Stromal cell of bone marrow (primary cell): ENCODE data around the gene SOX4.

ENCODE experiments used
- DNase-seq: peaks from one replicate; pipeline ENCODE4 v3.0.0-alpha.2; 2012; ENCODE audit warnings: low read depth

The SOX4 gene

DNA sequence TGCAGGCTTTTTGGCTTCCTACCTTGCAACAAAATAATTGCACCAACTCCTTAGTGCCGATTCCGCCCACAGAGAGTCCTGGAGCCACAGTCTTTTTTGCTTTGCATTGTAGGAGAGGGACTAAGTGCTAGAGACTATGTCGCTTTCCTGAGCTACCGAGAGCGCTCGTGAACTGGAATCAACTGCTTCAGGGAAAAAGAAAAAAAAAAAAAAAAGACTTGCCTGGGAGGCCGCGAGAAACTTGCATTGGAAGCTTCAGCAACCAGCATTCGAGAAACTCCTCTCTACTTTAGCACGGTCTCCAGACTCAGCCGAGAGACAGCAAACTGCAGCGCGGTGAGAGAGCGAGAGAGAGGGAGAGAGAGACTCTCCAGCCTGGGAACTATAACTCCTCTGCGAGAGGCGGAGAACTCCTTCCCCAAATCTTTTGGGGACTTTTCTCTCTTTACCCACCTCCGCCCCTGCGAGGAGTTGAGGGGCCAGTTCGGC lies 420 bp downstream of the SOX4 start:
- peak; percentile 36 for DNase-seq

DNA sequence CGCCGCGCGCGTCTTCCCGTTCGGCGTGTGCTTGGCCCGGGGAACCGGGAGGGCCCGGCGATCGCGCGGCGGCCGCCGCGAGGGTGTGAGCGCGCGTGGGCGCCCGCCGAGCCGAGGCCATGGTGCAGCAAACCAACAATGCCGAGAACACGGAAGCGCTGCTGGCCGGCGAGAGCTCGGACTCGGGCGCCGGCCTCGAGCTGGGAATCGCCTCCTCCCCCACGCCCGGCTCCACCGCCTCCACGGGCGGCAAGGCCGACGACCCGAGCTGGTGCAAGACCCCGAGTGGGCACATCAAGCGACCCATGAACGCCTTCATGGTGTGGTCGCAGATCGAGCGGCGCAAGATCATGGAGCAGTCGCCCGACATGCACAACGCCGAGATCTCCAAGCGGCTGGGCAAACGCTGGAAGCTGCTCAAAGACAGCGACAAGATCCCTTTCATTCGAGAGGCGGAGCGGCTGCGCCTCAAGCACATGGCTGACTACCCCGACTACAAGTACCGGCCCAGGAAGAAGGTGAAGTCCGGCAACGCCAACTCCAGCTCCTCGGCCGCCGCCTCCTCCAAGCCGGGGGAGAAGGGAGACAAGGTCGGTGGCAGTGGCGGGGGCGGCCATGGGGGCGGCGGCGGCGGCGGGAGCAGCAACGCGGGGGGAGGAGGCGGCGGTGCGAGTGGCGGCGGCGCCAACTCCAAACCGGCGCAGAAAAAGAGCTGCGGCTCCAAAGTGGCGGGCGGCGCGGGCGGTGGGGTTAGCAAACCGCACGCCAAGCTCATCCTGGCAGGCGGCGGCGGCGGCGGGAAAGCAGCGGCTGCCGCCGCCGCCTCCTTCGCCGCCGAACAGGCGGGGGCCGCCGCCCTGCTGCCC lies 1.1 kb downstream of the SOX4 start:
- DNase-seq, result no peak

GRCh38 chr6:21595285-21596144 lies 2.0 kb downstream of the SOX4 start:
- no peak for DNase-seq

DNA sequence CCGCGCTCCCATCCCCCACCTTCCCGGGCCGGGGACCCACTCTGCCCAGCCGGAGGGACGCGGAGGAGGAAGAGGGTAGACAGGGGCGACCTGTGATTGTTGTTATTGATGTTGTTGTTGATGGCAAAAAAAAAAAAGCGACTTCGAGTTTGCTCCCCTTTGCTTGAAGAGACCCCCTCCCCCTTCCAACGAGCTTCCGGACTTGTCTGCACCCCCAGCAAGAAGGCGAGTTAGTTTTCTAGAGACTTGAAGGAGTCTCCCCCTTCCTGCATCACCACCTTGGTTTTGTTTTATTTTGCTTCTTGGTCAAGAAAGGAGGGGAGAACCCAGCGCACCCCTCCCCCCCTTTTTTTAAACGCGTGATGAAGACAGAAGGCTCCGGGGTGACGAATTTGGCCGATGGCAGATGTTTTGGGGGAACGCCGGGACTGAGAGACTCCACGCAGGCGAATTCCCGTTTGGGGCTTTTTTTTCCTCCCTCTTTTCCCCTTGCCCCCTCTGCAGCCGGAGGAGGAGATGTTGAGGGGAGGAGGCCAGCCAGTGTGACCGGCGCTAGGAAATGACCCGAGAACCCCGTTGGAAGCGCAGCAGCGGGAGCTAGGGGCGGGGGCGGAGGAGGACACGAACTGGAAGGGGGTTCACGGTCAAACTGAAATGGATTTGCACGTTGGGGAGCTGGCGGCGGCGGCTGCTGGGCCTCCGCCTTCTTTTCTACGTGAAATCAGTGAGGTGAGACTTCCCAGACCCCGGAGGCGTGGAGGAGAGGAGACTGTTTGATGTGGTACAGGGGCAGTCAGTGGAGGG lies 2.8 kb downstream of the SOX4 start:
- no peak for DNase-seq

DNA sequence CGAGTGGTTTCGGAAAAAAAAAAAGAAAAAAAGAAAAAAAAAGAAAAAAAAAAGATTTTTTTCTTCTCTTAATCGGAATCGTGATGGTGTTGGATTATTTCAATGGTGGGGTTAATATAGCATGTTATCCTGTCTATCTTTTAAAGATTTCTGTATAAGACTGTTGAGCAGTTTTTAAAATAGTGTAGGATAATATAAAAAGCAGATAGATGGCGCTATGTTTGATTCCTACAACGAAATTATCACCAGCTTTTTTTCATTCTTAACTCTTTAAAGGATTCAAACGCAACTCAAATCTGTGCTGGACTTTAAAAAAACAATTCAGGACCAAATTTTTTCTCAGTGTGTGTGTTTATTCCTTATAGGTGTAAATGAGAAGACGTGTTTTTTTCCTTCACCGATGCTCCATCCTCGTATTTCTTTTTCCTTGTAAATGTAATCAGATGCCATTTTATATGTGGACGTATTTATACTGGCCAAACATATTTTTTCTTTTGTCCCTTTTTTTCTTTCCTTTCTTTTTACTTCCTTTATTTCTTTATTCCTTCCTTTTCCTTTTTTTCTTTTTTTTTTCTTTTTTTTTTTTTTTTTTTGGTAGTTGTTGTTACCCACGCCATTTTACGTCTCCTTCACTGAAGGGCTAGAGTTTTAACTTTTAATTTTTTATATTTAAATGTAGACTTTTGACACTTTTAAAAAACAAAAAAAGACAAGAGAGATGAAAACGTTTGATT lies 3.6 kb downstream of the SOX4 start:
- peak; percentile 37 for DNase-seq

DNA sequence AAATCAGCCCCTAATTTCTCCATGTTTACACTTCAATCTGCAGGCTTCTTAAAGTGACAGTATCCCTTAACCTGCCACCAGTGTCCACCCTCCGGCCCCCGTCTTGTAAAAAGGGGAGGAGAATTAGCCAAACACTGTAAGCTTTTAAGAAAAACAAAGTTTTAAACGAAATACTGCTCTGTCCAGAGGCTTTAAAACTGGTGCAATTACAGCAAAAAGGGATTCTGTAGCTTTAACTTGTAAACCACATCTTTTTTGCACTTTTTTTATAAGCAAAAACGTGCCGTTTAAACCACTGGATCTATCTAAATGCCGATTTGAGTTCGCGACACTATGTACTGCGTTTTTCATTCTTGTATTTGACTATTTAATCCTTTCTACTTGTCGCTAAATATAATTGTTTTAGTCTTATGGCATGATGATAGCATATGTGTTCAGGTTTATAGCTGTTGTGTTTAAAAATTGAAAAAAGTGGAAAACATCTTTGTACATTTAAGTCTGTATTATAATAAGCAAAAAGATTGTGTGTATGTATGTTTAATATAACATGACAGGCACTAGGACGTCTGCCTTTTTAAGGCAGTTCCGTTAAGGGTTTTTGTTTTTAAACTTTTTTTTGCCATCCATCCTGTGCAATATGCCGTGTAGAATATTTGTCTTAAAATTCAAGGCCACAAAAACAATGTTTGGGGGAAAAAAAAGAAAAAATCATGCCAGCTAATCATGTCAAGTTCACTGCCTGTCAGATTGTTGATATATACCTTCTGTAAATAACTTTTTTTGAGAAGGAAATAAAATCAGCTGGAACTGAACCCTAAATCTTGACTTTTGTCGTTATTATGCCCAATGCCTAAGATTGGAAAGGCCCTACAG lies 4.5 kb downstream of the SOX4 start:
- DNase-seq, result no peak

DNA sequence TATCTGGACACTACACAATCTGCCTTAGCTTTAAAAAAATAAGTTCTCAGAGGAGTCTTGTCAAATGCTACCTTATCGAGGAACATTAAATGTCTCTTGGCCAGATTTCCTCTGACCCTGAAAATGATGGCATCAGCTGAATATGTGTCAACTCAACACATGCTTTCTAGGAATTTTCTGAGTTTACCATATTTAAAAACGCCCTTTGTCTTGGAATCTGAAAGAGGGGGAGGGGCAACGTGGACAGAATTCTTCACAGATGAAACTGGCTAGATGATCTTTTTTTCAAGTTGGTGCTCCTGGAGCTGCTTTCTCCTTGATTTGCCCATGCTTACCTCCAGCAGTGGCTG lies 5.1 kb downstream of the SOX4 start:
- no peak for DNase-seq

GRCh38 chr6:21599051-21599696 lies 5.6 kb downstream of the SOX4 start:
- DNase-seq, result no peak

GRCh38 chr6:21601339-21601923 lies 7.9 kb downstream of the SOX4 start:
- DNase-seq, result no peak

- no peak for DNase-seq
Observed at GRCh38 chr6:21601932-21602390, 8.4 kb downstream of the SOX4 start.

- no peak for DNase-seq
Observed at GRCh38 chr6:21603082-21603952, 9.8 kb downstream of the SOX4 start.

- DNase-seq, result no peak
Observed at GRCh38 chr6:21604081-21604480, 10.5 kb downstream of the SOX4 start.

- no peak for DNase-seq
Observed at GRCh38 chr6:21605166-21605565, 11.6 kb downstream of the SOX4 start.

- no peak for DNase-seq
Observed at GRCh38 chr6:21608601-21609000, 15.1 kb downstream of the SOX4 start.

DNA sequence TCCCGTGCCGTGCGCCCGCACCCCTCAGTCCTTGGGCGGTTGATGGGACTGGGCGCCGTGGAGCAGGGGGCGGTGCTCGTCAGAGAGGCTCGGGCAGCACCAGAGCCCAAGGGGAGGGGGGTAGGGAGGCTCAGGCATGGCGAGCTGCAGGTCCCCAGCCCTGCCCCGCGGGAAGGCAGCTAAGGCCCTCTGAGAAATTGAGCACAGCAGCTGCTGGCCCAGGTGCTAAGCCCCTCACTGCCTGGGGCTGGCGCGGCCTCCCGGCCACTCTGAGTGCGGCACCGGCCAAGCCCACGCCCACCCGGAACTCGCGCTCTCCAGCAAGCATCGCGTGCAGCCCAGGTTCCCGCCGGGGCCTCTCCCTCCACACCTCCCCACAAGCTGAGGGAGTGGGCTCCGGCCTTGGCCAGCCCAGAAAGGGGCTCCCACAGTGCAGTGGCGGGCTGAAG lies 16.4 kb downstream of the SOX4 start:
- DNase-seq, result no peak

DNA sequence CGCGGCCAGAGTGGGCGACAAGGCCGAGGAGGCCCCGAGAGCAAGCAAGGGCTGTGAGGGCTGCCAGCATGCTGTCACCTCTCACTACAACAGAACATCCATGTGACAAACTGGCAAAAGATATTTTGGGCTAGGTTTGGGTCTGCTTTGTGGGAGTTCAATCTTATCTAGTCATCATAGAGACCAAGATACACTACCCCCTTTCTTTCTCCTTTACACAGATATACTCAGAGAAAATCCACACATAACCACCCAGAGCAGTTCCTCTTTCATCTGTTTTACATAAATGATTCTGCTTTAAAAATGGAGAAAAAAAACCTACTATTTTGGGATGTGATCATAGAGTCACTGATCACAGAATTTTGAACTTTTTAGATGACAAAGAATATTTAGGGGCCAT lies 16.8 kb downstream of the SOX4 start:
- DNase-seq, result no peak

DNA sequence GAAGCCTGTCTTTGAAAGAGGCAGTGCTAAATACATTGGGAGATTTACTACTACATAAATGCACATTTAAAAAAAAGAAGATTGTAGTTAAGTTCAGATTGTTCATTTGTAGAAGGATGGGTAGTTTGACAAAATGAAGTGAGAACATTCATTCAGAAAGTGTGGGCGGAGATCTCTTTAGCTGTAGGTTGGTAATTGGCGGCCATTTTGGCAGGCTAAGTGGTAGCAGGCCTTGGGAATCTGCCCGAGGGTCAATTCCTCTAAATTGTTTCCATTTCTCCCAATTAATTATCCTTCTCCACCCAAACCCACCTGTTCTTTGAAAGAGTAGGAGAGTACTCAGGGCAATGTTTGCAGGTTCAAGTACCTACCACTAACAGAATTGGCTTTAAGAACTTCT lies 17.9 kb downstream of the SOX4 start:
- no peak for DNase-seq

DNA sequence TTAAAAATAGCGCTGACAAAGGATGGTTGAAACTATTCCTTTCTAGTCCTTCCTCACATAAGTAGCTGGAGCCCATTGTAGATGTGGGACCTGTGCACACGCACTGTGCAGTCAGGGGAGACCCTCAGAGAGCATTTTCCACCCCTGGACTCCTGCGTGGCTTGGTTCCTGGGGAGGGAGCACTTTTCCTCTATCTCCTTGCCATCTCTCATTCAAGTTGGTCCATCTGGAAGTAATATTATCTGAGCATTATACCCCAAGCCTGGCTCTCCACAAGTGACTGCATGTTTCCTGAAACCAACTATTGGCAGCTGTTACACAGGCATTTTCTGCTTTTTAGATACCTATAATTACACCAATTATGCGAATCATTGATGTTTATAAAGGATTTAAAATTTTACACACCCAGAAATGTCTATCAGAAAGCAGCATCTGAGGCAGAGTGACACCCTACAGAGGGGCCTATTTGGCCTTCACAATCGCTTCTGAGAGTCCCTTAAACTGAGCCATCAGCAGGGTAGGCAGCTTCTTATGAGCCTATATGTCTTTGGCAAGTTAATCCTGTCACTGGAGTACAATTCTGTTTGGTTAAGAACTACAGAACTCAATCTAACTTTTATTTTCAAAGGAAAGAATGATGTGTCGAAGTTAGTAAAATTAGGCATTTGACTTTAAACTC lies 18.7 kb downstream of the SOX4 start:
- no peak for DNase-seq
